ENCODE results near the gene UCP1. TPM values are rescaled to one million over a fixed set of nuclear protein-coding genes. Genes with fewer than 3 reads are reported as not detected.

Gene UCP1
- polyA plus RNA-seq, 3 donors = not detected

- Histone ChIP-seq H4K20me1 (ENCODE audit: insufficient read depth, low read length) (no peaks in the 10 kb centered on the region), H3K4me1 (ENCODE audit: control insufficient read depth in 1 of 2, insufficient read depth in 2 of 2, low read length in 2 of 2) (peaks cover 2 to 9% of the 10 kb centered on the region in 2 donors), H3K36me3 (replicated peaks in 1 of 2; ENCODE audit: control insufficient read depth in 1 of 2, insufficient read depth in 2 of 2, low read length in 2 of 2) (no peaks in the 10 kb centered on the region), H3K79me2 (ENCODE audit: insufficient read depth, low read length) (no peaks in the 10 kb centered on the region), H3K9ac (ENCODE audit: insufficient read depth, low read length, poor library complexity, severe bottlenecking) (no peak overlapping the region), H3K4me3 (replicated peaks in 1 of 3; ENCODE audit: low read depth in 2 of 3, low read length in 3 of 3) (no peak overlapping the region), H3K4me2 (replicated peaks; ENCODE audit: extremely low read depth, low read length, poor library complexity, severe bottlenecking) (no peak overlapping the region), H2AFZ (ENCODE audit: insufficient read depth, low read depth, low read length, poor library complexity, severe bottlenecking) (no peak overlapping the region), H3K27me3 (ENCODE audit: control insufficient read depth in 2 of 2, insufficient read depth in 2 of 2, low read length in 2 of 2) (no peaks in the 10 kb centered on the region), H3K9me3 (replicated peaks in 1 of 2; ENCODE audit: control insufficient read depth in 1 of 2, insufficient read depth in 1 of 2, low read length in 2 of 2) (no peaks in the 10 kb centered on the region), H3K27ac (ENCODE audit: low read depth in 1 of 2, low read length in 2 of 2) (no peak overlapping the region)
- Mint-ChIP-seq H3K36me3 (no peaks in the 10 kb centered on the region), H3K9me3 (peaks cover 0 to 1% (median 0%) of the 10 kb centered on the region in 7 donors), H3K27ac (peak overlapping the region in 1 of 7 donors; percentile 14), H3K4me1 (peaks cover 9% of the 10 kb centered on the region), H3K4me3 (no peak overlapping the region), H3K27me3 (ENCODE audit: low read depth in 3 of 3) (peaks cover 0 to 1% (median 0%) of the 10 kb centered on the region in 3 donors)
- whole genome bisulfite sequencing (ENCODE audit: insufficient coverage) = 100% methylated on average over 2 of the region's 4 CpGs
- intact Hi-C loops (cut with micrococcal nuclease) = no loop called here
- no peak for TF ChIP-seq CTCF (IDR thresholded peaks at IDR 0.05)
- DNase-seq = no peak
Observed at GRCh38 chr4:140607852-140608251, 39.1 kb upstream of the UCP1 start.

- no peak overlapping the region for H3K4me3 ChIP-seq (replicated peaks in 1 of 3; ENCODE audit: low read depth in 2 of 3, low read length in 3 of 3)
- H3K9me3 Mint-ChIP-seq = peaks cover 0 to 1% (median 0%) of the 10 kb centered on the region in 7 donors
- H2AFZ ChIP-seq (ENCODE audit: insufficient read depth, low read depth, low read length, poor library complexity, severe bottlenecking) = no peak overlapping the region
- intact Hi-C loops (cut with micrococcal nuclease) = no loop called here
- 90% methylated on average over 2 of the region's 4 CpGs for WGBS (ENCODE audit: insufficient coverage)
- H3K36me3 ChIP-seq (replicated peaks in 1 of 2; ENCODE audit: control insufficient read depth in 1 of 2, insufficient read depth in 2 of 2, low read length in 2 of 2) = no peaks in the 10 kb centered on the region
- H3K9ac ChIP-seq (ENCODE audit: insufficient read depth, low read length, poor library complexity, severe bottlenecking) = no peak overlapping the region
- no peaks in the 10 kb centered on the region for H3K36me3 Mint-ChIP-seq
- no peaks in the 10 kb centered on the region for H3K9me3 ChIP-seq (replicated peaks in 1 of 2; ENCODE audit: control insufficient read depth in 1 of 2, insufficient read depth in 1 of 2, low read length in 2 of 2)
- H4K20me1 ChIP-seq (ENCODE audit: insufficient read depth, low read length) = no peaks in the 10 kb centered on the region
- H3K27me3 Mint-ChIP-seq (ENCODE audit: low read depth in 3 of 3) = peaks cover 0 to 3% (median 1%) of the 10 kb centered on the region in 3 donors
- H3K27me3 ChIP-seq (ENCODE audit: control insufficient read depth in 2 of 2, insufficient read depth in 2 of 2, low read length in 2 of 2) = no peaks in the 10 kb centered on the region
- no peak overlapping the region for H3K27ac ChIP-seq (ENCODE audit: low read depth in 1 of 2, low read length in 2 of 2)
- no peaks in the 10 kb centered on the region for H3K4me1 Mint-ChIP-seq
- H3K27ac Mint-ChIP-seq = no peak overlapping the region
- H3K4me3 Mint-ChIP-seq = no peak overlapping the region
- no peaks in the 10 kb centered on the region for H3K4me1 ChIP-seq (ENCODE audit: control insufficient read depth in 1 of 2, insufficient read depth in 2 of 2, low read length in 2 of 2)
- no peak for DNase-seq
- H3K4me2 ChIP-seq (replicated peaks; ENCODE audit: extremely low read depth, low read length, poor library complexity, severe bottlenecking) = no peak overlapping the region
- TF ChIP-seq CTCF (IDR thresholded peaks at IDR 0.05) = no peak
- H3K79me2 ChIP-seq (ENCODE audit: insufficient read depth, low read length) = no peaks in the 10 kb centered on the region
Observed at GRCh38 chr4:140604544-140604943, 35.8 kb upstream of the UCP1 start.
